ENCODE measurements around the gene GMEB1. TPM values are rescaled to one million over a fixed set of nuclear protein-coding genes. Genes with fewer than 3 reads are reported as not detected.

The GMEB1 gene
- total RNA-seq = 22.8 and 22.9 TPM in 2 replicates
- long read RNA-seq, full-length matches to known transcripts = 53 of 76 reads
- long read RNA-seq, partial matches to known transcripts = 9 of 76 reads
- long read RNA-seq, other reads (novel, unspliced or antisense) = 14 of 76 reads

DNA sequence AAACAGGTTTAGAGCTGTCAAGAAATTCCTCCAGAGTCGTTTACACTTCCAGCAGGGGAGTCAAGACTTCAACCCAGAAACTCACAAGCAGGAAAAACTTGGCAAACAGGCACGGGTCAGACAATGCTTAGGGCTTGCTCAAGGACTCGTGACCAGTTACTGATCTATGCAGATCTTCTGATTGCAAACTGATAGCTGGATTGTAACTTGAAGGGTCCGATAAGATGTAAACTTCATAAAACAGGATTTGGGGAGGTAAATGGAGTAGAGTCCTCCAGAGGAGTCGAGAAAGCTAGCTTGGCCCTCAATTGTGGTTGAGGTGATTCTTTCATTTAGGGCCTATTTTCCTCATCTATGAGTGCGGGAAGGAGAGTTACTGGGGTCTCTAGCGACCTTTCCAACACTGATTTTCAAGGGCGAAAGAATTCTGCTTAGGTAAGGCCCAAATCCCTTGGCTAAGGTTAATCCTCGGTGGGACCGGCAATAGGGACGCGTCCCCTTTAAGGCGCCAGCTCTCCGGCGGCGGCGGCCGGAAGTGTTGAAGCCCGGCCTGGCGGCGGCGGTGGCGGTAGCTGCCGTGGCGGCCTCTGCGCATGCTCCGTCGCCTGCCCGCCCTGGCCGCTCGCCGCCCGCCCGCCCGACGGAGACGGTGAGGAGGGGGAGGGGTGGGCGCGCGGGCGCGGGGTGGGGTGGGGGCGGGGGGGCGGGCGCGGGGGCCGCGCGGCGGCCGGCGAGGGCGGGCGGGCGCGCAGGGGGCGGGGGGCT is at the start of gene GMEB1:
Gene GMEB1, plus strand, starts transcription at position 594 of the 765 bp plus-strand sequence. CDS start 14,829 bp downstream, outside the sequence.
- TF ChIP-seq, protein P1, sequence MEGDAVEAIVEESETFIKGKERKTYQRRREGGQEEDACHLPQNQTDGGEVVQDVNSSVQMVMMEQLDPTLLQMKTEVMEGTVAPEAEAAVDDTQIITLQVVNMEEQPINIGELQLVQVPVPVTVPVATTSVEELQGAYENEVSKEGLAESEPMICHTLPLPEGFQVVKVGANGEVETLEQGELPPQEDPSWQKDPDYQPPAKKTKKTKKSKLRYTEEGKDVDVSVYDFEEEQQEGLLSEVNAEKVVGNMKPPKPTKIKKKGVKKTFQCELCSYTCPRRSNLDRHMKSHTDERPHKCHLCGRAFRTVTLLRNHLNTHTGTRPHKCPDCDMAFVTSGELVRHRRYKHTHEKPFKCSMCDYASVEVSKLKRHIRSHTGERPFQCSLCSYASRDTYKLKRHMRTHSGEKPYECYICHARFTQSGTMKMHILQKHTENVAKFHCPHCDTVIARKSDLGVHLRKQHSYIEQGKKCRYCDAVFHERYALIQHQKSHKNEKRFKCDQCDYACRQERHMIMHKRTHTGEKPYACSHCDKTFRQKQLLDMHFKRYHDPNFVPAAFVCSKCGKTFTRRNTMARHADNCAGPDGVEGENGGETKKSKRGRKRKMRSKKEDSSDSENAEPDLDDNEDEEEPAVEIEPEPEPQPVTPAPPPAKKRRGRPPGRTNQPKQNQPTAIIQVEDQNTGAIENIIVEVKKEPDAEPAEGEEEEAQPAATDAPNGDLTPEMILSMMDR (conservative IDR thresholded peaks at IDR 0.05) = peak; percentile 8
- Mint-ChIP-seq H3K9me3 (no peaks in the 10 kb centered on the region), H3K36me3 (ENCODE audit: low read depth) (no peaks in the 10 kb centered on the region), H3K27me3 (ENCODE audit: low read depth) (no peaks in the 10 kb centered on the region), H3K4me3 (peak within 1 kb of the TSS; percentile 89), H3K27ac (ENCODE audit: unreplicated experiment) (peak within 1 kb of the TSS; percentile 98), H3K4me1 (peaks cover 29% of the 10 kb centered on the region)
- DNase-seq (ENCODE audit: low read depth, low spot score) = peak; percentile 77

GRCh38 chr1:28631713-28632112 is 36.9 kb upstream of the GMEB1 start:
- TF ChIP-seq, protein P1 (conservative IDR thresholded peaks at IDR 0.05) = no peak
- Mint-ChIP-seq H3K9me3 (peaks cover 3% of the 10 kb centered on the region), H3K27ac (ENCODE audit: unreplicated experiment) (no peak overlapping the region), H3K4me1 (no peaks in the 10 kb centered on the region), H3K4me3 (no peak overlapping the region), H3K27me3 (ENCODE audit: low read depth) (no peaks in the 10 kb centered on the region), H3K36me3 (ENCODE audit: low read depth) (peaks cover 4% of the 10 kb centered on the region)
- no peak for DNase-seq (ENCODE audit: low read depth, low spot score)

GRCh38 chr1:28632560-28632959 is 36.0 kb upstream of the GMEB1 start:
- H3K36me3 Mint-ChIP-seq (ENCODE audit: low read depth) = peaks cover 4% of the 10 kb centered on the region
- no peak for DNase-seq (ENCODE audit: low read depth, low spot score)
- H3K4me3 Mint-ChIP-seq = no peak overlapping the region

GRCh38 chr1:28640766-28641165 is 27.8 kb upstream of the GMEB1 start:
- no peaks in the 10 kb centered on the region for H3K36me3 Mint-ChIP-seq (ENCODE audit: low read depth)
- peak overlapping the region; percentile 84 for H3K4me3 Mint-ChIP-seq

More at GRCh38 chr1:28632560-28632959, 36.0 kb upstream of the GMEB1 start:
- H3K9me3 Mint-ChIP-seq = peaks cover 3% of the 10 kb centered on the region
- no peaks in the 10 kb centered on the region for H3K27me3 Mint-ChIP-seq (ENCODE audit: low read depth)
- H3K27ac Mint-ChIP-seq (ENCODE audit: unreplicated experiment) = no peak overlapping the region
- no peaks in the 10 kb centered on the region for H3K4me1 Mint-ChIP-seq
- TF ChIP-seq, protein P1 (conservative IDR thresholded peaks at IDR 0.05) = no peak

GRCh38 chr1:28642056-28642846 is 26.3 kb upstream of the GMEB1 start:
- TF ChIP-seq, protein P1 (conservative IDR thresholded peaks at IDR 0.05) = no peak

More at GRCh38 chr1:28640766-28641165, 27.8 kb upstream of the GMEB1 start:
- TF ChIP-seq, protein P1 (conservative IDR thresholded peaks at IDR 0.05) = peak; percentile 56
- Mint-ChIP-seq H3K27me3 (ENCODE audit: low read depth) (no peaks in the 10 kb centered on the region), H3K27ac (ENCODE audit: unreplicated experiment) (no peak overlapping the region), H3K9me3 (no peaks in the 10 kb centered on the region), H3K4me1 (peaks cover 39% of the 10 kb centered on the region)
- no peak for DNase-seq (ENCODE audit: low read depth, low spot score)

More at GRCh38 chr1:28642056-28642846, 26.3 kb upstream of the GMEB1 start:
- Mint-ChIP-seq H3K27me3 (ENCODE audit: low read depth) (no peaks in the 10 kb centered on the region), H3K4me1 (peaks cover 39% of the 10 kb centered on the region), H3K36me3 (ENCODE audit: low read depth) (no peaks in the 10 kb centered on the region), H3K4me3 (peak overlapping the region; percentile 97), H3K9me3 (no peaks in the 10 kb centered on the region), H3K27ac (ENCODE audit: unreplicated experiment) (peak overlapping the region; percentile 97)
- DNase-seq (ENCODE audit: low read depth, low spot score) = peak; percentile 6

Data from neural crest cell (in vitro differentiated cells).